NCI-H524 treated with DMSO at 0.1 percent for 48 hours (cell line): Measurements from ENCODE around the gene CARD9.

Source experiments
- DNase-seq: peaks from one replicate; lab custom pipeline; 2025; lab: John Stamatoyannopoulos, UW

CARD9 gene

DNA sequence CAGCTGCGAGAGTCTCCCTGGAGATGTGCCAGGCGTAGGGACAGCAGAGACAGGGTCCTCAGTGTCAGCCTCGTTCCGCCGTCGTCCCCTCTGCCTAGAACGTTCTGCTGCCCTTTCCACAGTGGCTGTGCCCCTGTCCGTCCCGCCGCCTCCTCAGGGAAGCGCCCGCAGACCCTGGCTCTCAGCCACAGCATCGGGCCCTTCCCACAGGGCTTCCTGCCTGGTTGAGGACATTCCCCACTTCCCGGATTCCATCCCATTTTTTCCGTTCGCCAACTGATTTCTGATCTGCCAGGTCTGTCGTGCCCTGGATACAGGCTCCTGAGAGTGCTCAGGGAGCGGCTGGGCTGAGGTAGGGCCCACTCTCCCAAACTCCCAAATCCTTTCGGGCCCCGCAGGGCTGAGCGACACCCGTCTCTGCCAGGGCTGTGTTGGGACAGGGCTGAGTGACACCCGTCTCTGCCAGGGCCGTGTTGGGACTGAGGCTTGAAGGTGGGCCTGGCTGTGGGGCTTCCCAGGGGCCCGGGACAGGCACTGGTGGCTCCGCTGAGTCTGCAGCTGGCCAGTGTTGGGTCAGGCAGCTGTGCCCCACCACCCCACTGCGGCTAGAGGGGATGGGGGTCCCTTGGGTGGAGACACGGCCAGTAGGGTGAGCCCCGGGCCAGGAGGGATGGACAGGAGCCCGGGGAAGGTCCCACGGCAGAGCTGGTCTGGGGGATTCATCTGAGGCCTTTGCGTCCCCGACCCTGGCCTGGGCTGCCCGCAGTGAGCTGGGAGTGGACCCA is 25.8 kb downstream of the CARD9 start:
- no peak for DNase-seq

- no peak for DNase-seq
Observed at GRCh38 chr9:136346927-136347465, 26.5 kb downstream of the CARD9 start.

DNA sequence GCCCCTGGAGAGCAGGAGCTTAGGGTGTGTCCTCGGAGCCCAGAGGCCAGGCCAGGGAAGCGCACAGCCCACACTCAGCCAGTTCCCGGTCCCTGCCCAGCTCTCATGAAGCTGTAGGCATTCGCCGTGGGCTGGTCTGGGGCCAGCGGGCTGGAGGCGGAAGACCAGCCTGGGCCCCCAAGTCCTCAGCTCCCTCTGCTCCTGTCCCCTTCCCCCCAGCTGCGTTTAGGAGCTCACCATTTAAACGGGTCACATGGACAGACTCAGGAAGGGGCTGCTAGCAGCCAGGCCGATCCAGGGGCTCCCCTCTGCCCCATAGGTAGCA is 27.4 kb downstream of the CARD9 start:
- DNase-seq = no peak

- no peak for DNase-seq
Observed at GRCh38 chr9:136345281-136346156, 27.9 kb downstream of the CARD9 start.

GRCh38 chr9:136344544-136345280 is 28.8 kb downstream of the CARD9 start:
- DNase-seq = no peak

DNA sequence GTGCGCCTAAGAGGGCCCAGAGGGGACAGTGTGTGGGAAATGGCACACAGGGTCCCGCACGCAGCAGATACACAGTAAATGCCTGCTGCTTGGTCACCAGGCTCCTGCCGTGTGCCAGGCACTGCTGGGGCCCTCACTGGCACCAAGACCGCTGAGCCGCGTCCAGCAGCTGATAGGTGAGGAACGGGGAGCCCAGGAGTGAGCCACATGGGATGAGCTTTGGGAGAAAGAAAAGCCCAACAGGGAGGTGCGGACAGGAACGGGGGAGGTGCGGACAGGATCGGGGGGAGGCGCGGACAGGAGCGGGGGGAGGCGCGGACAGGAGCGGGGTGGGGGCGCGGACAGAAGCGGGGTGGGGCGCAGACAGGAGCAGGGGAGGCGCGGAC is 29.6 kb downstream of the CARD9 start:
- no peak for DNase-seq

GRCh38 chr9:136343121-136343883 is 30.2 kb downstream of the CARD9 start:
- no peak for DNase-seq

DNA sequence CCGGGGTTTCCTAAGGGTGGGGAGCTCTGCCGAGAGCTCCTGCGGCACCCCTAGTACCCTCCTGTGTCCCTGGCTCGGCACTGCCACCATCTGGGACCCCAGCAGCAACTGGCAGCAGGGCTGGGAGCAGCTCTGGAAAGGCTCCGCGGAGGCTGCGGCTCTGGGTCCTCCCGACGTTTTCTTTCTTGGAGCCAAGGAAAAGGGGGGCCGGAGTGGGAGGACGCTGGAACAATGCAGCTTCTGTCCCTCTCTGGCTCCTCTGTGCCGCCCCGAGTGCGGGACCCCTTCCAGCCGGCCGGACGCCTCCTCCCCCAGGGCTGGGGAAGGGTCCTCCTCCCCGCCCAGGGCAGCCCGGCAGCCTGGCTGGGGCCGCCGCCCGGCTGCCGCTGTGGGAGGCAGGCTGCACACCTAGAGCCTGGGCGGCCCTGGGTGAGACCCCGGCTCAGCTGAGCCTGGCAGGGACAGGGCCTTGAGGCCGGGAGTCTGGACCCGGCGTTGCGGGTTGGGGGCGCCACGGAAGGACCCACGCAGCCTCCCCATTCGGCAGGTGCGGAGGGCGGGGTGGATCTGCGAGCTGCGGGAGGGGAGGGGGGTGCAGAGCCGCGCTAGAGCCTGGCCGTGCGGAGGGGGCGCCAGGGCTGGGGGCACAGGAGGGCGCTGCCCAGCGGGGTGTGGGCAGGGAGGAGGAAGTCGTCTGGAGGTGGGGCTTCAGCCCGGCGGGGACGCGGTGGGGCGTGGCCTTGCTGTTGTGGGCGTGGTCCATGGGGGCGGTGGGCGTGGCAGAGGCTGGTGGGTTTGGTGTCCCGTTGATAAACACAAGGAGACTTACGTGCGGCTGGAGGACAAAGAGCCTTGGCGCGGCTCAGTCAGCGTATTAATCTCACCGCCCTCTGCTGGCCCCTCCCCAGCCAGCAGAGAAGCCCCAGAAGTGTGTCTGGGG is 31.0 kb downstream of the CARD9 start:
- no peak for DNase-seq

- no peak for DNase-seq
Observed at GRCh38 chr9:136341769-136342168, 31.7 kb downstream of the CARD9 start.

- no peak for DNase-seq
Observed at GRCh38 chr9:136341042-136341655, 32.3 kb downstream of the CARD9 start.

DNA sequence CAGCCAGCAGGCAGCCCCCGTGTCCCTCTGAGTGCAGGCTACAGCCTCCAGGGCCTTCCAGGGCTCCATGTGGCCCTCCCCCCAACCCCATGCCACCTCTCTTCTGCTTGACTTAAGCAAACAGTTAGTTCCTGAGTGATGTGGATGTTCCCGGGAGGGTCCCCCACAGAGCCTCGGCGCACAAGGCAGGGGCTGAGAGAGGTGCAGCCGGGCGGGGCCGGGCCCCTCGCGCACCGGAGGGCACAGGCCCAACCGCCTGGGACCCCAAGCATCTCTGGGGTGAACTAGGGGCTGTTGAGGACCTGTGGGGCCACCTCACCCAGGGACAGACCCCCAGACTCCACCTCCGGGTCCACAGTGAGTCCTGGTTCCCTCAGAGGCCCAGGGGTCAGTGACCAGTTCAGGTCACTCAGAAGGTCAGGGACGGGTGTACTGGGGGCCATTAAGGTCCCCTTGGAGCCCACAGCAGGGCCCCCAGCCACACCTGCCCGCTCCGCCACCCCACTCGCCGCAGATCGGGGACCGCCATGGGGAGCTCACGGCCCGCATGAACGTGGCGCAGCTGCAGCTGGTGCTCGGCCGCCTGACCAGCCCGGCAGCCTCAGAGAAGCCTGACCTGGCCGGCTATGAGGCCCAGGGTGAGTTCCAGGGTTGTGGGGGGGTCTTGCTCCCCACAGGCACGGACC is 33.0 kb downstream of the CARD9 start:
- DNase-seq = no peak

GRCh38 chr9:136339958-136340310 is 33.5 kb downstream of the CARD9 start:
- no peak for DNase-seq

- no peak for DNase-seq
Observed at GRCh38 chr9:136339173-136339957, 34.1 kb downstream of the CARD9 start.

DNA sequence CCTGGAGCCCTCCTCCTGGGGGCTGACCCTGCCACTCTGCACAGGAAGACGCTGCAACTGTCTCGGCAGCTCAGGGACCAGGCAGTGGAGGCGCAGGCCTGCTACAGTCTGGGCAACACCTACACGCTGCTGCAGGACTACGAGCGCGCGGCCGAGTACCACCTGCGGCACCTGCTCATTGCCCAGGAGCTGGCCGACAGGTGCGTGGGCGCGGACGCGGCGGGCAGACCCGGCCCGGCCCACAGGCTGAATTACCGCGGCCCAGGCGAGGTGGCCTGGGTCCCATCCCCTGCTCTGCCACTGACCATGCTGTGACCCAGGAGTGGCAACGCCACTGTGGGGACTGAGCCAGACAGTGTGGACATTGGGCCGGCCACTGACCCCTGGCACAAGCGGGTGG is 35.0 kb downstream of the CARD9 start:
- DNase-seq = no peak

DNA sequence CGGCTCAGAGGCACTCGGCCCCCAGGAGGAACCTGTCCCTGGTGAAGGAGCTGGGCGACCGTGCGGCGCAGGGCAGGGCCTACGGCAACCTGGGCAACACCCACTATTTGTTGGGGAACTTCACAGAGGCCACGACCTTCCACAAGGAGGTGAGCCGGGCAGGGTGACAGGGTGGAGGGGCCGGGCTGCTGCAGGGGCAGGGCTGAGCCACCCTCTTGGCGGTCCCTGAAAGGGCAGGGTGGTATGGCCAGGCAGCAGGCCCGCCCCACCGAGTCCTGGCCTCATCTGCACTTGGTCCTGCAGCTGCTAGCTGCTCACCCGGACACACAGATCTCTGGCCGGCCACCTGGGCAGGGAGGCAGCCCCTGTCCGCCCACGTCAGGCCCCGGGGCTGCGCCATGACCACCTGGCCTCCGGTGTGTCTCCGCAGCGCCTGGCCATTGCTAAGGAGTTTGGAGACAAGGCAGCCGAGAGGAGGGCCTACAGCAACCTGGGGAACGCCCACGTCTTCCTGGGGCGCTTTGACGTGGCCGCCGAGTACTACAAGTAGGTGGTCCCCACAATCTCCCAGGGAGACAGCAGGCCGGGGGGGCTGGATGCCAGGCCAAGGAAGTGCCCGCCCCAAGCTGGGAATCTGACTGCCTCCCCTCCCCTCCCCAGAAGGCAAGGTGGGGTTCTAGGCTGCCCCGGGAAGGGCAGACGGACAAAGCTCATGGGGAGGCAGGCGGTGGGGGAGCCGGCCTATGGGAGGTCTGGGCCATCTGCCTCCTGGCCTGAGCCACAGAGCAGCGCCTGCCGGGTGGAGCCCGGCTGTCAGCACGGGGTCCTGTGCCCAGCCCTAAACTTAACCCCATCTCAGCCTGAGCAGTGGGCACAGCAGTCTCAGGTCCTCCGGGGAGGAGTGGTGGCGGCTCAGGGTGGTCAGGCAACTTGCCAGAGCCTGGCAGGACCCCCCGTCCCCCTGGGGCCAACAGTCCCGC is 35.8 kb downstream of the CARD9 start:
- no peak for DNase-seq

GRCh38 chr9:136336881-136337280 is 36.6 kb downstream of the CARD9 start:
- no peak for DNase-seq

DNA sequence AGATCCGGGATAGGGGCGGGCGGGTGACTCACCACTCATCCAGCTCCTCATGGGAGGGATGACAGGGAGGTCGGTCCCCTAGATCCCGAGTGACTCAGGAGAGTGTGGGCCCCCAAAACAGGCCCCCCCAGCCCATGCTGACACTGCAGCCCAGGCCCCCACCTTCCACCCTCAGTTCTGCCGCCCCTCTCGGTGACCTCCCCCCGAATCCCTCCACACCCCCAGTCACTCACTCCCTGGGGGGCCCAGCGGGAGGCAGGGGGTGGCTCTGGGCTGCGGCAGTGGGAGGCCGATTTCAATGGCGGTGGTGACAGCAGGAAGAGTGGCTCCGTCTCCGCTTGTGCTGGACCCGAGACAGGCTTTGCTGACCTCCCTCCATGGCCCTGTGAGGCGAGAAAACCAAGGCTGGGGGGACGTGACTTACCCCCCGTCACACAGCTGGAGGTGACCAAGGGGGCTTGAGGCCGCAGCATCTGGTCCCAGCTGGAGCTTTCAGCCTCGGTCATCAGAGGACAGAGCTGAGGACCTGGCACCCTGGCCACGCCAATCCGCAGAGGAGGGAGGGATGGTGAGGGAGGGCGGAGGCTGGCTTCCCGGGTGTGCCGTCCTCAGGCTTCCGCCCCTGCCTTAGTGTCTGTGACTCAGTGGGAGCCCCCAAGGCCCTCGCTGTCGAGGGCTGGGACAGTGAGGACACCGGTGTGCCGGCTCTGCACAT is 37.2 kb downstream of the CARD9 start:
- no peak for DNase-seq
